ENCODE data around the gene STXBP1. TPM values are rescaled to one million over a fixed set of nuclear protein-coding genes. Genes with fewer than 3 reads are reported as not detected.
A peak's percentile ranks its signal among the peaks of the same experiment; 100 is the strongest.

STXBP1 gene
- 10.8 and 13.0 TPM in 2 replicates for total RNA-seq

- peak; percentile 57 to 88 for DNase-seq (ENCODE audit: low read depth in 2 of 2)
Measured at GRCh38 chr9:127611899-127612790, at the start of gene STXBP1. Gene STXBP1 (plus strand): TSS chr9:127612277. CDS start chr9:127612404, 127 bp downstream.

GRCh38 chr9:127562279-127562796, 49.7 kb upstream of the STXBP1 start:
- DNase-seq (ENCODE audit: low read depth in 2 of 2) = no peak

- DNase-seq (ENCODE audit: low read depth in 2 of 2) = peak in 1 of 2 donors; percentile 81
Measured at GRCh38 chr9:127562841-127563401, 49.2 kb upstream of the STXBP1 start.

GRCh38 chr9:127563579-127563978, 48.5 kb upstream of the STXBP1 start:
- no peak for DNase-seq (ENCODE audit: low read depth in 2 of 2)

GRCh38 chr9:127565231-127565630, 46.8 kb upstream of the STXBP1 start:
- DNase-seq (ENCODE audit: low read depth in 2 of 2) = no peak

GRCh38 chr9:127566351-127567001, 45.6 kb upstream of the STXBP1 start:
- DNase-seq (ENCODE audit: low read depth in 2 of 2) = no peak

- DNase-seq (ENCODE audit: low read depth in 2 of 2) = peak in 1 of 2 donors; percentile 52
Measured at GRCh38 chr9:127567035-127567729, 44.9 kb upstream of the STXBP1 start.

GRCh38 chr9:127567730-127568617, 44.1 kb upstream of the STXBP1 start:
- DNase-seq (ENCODE audit: low read depth in 2 of 2) = peak in 1 of 2 donors; percentile 40

GRCh38 chr9:127568618-127568970, 43.5 kb upstream of the STXBP1 start:
- no peak for DNase-seq (ENCODE audit: low read depth in 2 of 2)

GRCh38 chr9:127568971-127569885, 42.8 kb upstream of the STXBP1 start:
- peak in 1 of 2 donors; percentile 80 for DNase-seq (ENCODE audit: low read depth in 2 of 2)

- peak; percentile 46 to 51 for DNase-seq (ENCODE audit: low read depth in 2 of 2)
Measured at GRCh38 chr9:127569886-127570401, 42.1 kb upstream of the STXBP1 start.

GRCh38 chr9:127570533-127571111, 41.5 kb upstream of the STXBP1 start:
- DNase-seq (ENCODE audit: low read depth in 2 of 2) = no peak

- no peak for DNase-seq (ENCODE audit: low read depth in 2 of 2)
Measured at GRCh38 chr9:127571971-127572370, 40.1 kb upstream of the STXBP1 start.

GRCh38 chr9:127572961-127573721, 38.9 kb upstream of the STXBP1 start:
- no peak for DNase-seq (ENCODE audit: low read depth in 2 of 2)

- DNase-seq (ENCODE audit: low read depth in 2 of 2) = peak in 1 of 2 donors; percentile 40
Measured at GRCh38 chr9:127574072-127574993, 37.7 kb upstream of the STXBP1 start.

- no peak for DNase-seq (ENCODE audit: low read depth in 2 of 2)
Measured at GRCh38 chr9:127575875-127576778, 36.0 kb upstream of the STXBP1 start.

All from dermis microvascular lymphatic vessel endothelial cell (primary cell).